ENCODE results near the gene RAPGEF1.
"Not testable (repeated sequence)": the region's sequence is repeated elsewhere in the genome, so short reads cannot be mapped to it uniquely, and the experiment has no call there.

DNA sequence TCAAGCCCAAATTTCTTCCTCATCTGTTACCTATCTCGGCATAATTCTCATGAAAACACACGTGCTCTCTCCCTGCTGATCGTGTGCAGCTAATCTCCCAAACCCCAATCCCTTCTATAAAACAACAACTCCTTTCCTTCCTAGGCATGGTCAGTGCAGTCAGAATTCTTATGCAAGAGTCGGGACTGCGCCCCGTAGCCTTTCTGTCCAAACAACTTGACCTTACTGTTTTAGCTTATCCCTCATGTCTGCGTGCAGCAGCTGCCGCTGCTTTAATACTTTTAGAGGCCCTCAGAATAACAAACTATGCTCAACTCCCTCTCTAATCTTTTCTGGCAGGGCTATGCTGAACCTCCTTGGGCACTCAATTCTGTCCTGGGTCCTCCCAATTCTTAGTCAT is 189.4 kb downstream of the RAPGEF1 start:
- TF ChIP-seq SNAI1 (CRISPR knock-in tag; IDR thresholded peaks at IDR 0.05; ENCODE audit: borderline replicate concordance); POLR2A (IDR thresholded peaks at IDR 0.05; ENCODE audit: insufficient read depth in 1 of 2, low read depth in 2 of 2, low read length in 2 of 2); SSRP1 (CRISPR knock-in tag; IDR thresholded peaks at IDR 0.05); TRIM24 (CRISPR knock-in tag; IDR thresholded peaks at IDR 0.05); ZNF12 (CRISPR knock-in tag; IDR thresholded peaks at IDR 0.05); FOXK1 (CRISPR knock-in tag; IDR thresholded peaks at IDR 0.05; ENCODE audit: borderline replicate concordance, low read depth); MYC (CRISPR knock-in tag; IDR thresholded peaks at IDR 0.05; ENCODE audit: borderline replicate concordance): not testable (repeated sequence)
- TF ChIP-seq, protein P1, sequence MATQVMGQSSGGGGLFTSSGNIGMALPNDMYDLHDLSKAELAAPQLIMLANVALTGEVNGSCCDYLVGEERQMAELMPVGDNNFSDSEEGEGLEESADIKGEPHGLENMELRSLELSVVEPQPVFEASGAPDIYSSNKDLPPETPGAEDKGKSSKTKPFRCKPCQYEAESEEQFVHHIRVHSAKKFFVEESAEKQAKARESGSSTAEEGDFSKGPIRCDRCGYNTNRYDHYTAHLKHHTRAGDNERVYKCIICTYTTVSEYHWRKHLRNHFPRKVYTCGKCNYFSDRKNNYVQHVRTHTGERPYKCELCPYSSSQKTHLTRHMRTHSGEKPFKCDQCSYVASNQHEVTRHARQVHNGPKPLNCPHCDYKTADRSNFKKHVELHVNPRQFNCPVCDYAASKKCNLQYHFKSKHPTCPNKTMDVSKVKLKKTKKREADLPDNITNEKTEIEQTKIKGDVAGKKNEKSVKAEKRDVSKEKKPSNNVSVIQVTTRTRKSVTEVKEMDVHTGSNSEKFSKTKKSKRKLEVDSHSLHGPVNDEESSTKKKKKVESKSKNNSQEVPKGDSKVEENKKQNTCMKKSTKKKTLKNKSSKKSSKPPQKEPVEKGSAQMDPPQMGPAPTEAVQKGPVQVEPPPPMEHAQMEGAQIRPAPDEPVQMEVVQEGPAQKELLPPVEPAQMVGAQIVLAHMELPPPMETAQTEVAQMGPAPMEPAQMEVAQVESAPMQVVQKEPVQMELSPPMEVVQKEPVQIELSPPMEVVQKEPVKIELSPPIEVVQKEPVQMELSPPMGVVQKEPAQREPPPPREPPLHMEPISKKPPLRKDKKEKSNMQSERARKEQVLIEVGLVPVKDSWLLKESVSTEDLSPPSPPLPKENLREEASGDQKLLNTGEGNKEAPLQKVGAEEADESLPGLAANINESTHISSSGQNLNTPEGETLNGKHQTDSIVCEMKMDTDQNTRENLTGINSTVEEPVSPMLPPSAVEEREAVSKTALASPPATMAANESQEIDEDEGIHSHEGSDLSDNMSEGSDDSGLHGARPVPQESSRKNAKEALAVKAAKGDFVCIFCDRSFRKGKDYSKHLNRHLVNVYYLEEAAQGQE (IDR thresholded peaks at IDR 0.05; ENCODE audit: borderline replicate concordance in 1 of 2, low read depth in 1 of 2, low read length in 2 of 2): not testable (repeated sequence)
